ENCODE results near the gene SH3GLB2. TPM values are rescaled to one million over a fixed set of nuclear protein-coding genes. Genes with fewer than 3 reads are reported as not detected.

SH3GLB2 gene
- total and polyA plus RNA-seq, 2 experiments from 2014 or later: 21.9 to 68.0 TPM

DNA sequence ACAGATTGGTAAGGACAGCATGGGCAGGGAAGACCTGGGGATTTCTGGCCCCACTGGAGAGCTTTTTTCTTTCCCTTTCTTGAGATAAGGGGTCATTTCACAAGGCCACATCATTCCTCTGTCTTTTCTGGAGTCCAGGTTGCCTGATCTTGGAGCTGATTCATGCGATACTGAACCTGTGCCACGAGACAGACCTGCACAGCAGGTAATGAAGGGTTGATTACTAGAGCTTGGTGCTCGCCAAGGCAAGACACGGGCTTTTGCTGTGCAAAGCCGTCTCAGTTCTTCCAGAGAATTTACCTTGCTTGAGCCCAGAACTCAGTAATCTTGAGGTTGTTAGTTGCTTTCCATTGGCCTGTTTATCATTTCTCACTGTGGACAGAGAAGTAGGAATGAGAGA lies 41.5 kb downstream of the SH3GLB2 start:
- Histone ChIP-seq H3K27ac (ENCODE audit: low read depth) (no peak overlapping the region), H3F3A (replicated peaks; ENCODE audit: low read depth) (0 out of 2 replicates have a peak, but pooled peaks cover 16% of the 10 kb centered on the region), H3K9me2 (ENCODE audit: insufficient read depth) (no peaks in the 10 kb centered on the region), H3K4me3 (no peak overlapping the region), H3K36me3 (ENCODE audit: insufficient read depth) (peaks cover 67% of the 10 kb centered on the region), H3K27me3 (ENCODE audit: insufficient read depth) (no peaks in the 10 kb centered on the region), H3K4me1 (ENCODE audit: insufficient read depth) (no peaks in the 10 kb centered on the region), H3K79me2 (replicated peaks; ENCODE audit: insufficient read depth) (no peaks in the 10 kb centered on the region), H4K20me1 (replicated peaks; ENCODE audit: insufficient read depth) (no peaks in the 10 kb centered on the region; the same call in 1 of the 2 replicates), H2AFZ (no peak overlapping the region), H3K4me2 (no peak overlapping the region)
- Mint-ChIP-seq H3K27me3 (ENCODE audit: insufficient read depth, low read depth, poor library complexity) (no peaks in the 10 kb centered on the region), H3K36me3 (ENCODE audit: low read depth) (peaks cover 73% of the 10 kb centered on the region), H3K4me3 (no peak overlapping the region), H3K27ac (no peak overlapping the region), H3K4me1 (no peaks in the 10 kb centered on the region), H3K9me3 (no peaks in the 10 kb centered on the region)
- TF ChIP-seq, protein P1, sequence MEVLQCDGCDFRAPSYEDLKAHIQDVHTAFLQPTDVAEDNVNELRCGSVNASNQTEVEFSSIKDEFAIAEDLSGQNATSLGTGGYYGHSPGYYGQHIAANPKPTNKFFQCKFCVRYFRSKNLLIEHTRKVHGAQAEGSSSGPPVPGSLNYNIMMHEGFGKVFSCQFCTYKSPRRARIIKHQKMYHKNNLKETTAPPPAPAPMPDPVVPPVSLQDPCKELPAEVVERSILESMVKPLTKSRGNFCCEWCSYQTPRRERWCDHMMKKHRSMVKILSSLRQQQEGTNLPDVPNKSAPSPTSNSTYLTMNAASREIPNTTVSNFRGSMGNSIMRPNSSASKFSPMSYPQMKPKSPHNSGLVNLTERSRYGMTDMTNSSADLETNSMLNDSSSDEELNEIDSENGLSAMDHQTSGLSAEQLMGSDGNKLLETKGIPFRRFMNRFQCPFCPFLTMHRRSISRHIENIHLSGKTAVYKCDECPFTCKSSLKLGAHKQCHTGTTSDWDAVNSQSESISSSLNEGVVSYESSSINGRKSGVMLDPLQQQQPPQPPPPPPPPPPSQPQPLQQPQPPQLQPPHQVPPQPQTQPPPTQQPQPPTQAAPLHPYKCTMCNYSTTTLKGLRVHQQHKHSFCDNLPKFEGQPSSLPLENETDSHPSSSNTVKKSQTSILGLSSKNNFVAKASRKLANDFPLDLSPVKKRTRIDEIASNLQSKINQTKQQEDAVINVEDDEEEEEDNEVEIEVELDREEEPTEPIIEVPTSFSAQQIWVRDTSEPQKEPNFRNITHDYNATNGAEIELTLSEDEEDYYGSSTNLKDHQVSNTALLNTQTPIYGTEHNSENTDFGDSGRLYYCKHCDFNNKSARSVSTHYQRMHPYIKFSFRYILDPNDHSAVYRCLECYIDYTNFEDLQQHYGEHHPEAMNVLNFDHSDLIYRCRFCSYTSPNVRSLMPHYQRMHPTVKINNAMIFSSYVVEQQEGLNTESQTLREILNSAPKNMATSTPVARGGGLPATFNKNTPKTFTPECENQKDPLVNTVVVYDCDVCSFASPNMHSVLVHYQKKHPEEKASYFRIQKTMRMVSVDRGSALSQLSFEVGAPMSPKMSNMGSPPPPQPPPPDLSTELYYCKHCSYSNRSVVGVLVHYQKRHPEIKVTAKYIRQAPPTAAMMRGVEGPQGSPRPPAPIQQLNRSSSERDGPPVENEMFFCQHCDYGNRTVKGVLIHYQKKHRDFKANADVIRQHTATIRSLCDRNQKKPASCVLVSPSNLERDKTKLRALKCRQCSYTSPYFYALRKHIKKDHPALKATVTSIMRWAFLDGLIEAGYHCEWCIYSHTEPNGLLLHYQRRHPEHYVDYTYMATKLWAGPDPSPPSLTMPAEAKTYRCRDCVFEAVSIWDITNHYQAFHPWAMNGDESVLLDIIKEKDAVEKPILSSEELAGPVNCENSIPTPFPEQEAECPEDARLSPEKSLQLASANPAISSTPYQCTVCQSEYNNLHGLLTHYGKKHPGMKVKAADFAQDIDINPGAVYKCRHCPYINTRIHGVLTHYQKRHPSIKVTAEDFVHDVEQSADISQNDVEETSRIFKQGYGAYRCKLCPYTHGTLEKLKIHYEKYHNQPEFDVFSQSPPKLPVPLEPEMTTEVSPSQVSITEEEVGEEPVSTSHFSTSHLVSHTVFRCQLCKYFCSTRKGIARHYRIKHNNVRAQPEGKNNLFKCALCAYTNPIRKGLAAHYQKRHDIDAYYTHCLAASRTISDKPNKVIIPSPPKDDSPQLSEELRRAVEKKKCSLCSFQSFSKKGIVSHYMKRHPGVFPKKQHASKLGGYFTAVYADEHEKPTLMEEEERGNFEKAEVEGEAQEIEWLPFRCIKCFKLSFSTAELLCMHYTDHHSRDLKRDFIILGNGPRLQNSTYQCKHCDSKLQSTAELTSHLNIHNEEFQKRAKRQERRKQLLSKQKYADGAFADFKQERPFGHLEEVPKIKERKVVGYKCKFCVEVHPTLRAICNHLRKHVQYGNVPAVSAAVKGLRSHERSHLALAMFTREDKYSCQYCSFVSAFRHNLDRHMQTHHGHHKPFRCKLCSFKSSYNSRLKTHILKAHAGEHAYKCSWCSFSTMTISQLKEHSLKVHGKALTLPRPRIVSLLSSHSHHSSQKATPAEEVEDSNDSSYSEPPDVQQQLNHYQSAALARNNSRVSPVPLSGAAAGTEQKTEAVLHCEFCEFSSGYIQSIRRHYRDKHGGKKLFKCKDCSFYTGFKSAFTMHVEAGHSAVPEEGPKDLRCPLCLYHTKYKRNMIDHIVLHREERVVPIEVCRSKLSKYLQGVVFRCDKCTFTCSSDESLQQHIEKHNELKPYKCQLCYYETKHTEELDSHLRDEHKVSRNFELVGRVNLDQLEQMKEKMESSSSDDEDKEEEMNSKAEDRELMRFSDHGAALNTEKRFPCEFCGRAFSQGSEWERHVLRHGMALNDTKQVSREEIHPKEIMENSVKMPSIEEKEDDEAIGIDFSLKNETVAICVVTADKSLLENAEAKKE (CRISPR knock-in tag; IDR thresholded peaks at IDR 0.05): no peak
- TF ChIP-seq STAT1 (IDR thresholded peaks at IDR 0.05; ENCODE audit: unreplicated experiment) (no peak), POLR2AphosphoS5 (IDR thresholded peaks at IDR 0.05; ENCODE audit: low read depth) (no peak), EZH2 (IDR thresholded peaks at IDR 0.05; ENCODE audit: low read depth, unreplicated experiment) (no peak)
- TF ChIP-seq, protein P2, sequence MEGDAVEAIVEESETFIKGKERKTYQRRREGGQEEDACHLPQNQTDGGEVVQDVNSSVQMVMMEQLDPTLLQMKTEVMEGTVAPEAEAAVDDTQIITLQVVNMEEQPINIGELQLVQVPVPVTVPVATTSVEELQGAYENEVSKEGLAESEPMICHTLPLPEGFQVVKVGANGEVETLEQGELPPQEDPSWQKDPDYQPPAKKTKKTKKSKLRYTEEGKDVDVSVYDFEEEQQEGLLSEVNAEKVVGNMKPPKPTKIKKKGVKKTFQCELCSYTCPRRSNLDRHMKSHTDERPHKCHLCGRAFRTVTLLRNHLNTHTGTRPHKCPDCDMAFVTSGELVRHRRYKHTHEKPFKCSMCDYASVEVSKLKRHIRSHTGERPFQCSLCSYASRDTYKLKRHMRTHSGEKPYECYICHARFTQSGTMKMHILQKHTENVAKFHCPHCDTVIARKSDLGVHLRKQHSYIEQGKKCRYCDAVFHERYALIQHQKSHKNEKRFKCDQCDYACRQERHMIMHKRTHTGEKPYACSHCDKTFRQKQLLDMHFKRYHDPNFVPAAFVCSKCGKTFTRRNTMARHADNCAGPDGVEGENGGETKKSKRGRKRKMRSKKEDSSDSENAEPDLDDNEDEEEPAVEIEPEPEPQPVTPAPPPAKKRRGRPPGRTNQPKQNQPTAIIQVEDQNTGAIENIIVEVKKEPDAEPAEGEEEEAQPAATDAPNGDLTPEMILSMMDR (conservative IDR thresholded peaks at IDR 0.05; ENCODE audit: low read depth in 2 of 2): no peak
- ATAC-seq: no peak
- DNase-seq (ENCODE audit: low spot score): no peak
